Loucy (cell line): Measurements from ENCODE around the gene ZSWIM8.

ENCODE experiments used
- H2AFZ ChIP-seq: fragments of 200-600 bp; sonication (generic); 2 replicates; pipeline ENCODE4 v1.6.0; 2016; ENCODE audit warnings: antibody characterized with exemption, mild to moderate bottlenecking, low read length, moderate library complexity
- H3F3A ChIP-seq: fragments of 200-600 bp; 2 replicates; pipeline ENCODE4 v1.6.0; 2016; ENCODE audit warnings: antibody characterized with exemption, low read depth, mild to moderate bottlenecking
- H3K27me3 ChIP-seq: fragments of 200-600 bp; sonication (generic); 2 replicates; pipeline ENCODE4 v1.6.1; 2014; ENCODE audit warnings: low read length, mild to moderate bottlenecking; ENCODE audit not compliant: insufficient read depth, poor library complexity, severe bottlenecking
- H3K36me3 ChIP-seq: fragments of 200-600 bp; sonication (generic); 2 replicates; pipeline ENCODE4 v1.6.1; 2016; ENCODE audit warnings: low read length; ENCODE audit not compliant: insufficient read depth
- H3K4me1 ChIP-seq: fragments of 200-600 bp; sonication (generic); 2 replicates; pipeline ENCODE4 v1.5.1; 2014; ENCODE audit warnings: low read length, mild to moderate bottlenecking; ENCODE audit not compliant: insufficient read depth, poor library complexity, severe bottlenecking
- H3K4me2 ChIP-seq: fragments of 200-600 bp; sonication (generic); 2 replicates; pipeline ENCODE4 v1.6.0; 2014; ENCODE audit warnings: antibody characterized with exemption, low read length, low read depth, mild to moderate bottlenecking; ENCODE audit not compliant: poor library complexity, severe bottlenecking
- H3K4me3 ChIP-seq: fragments of 200-600 bp; sonication (generic); 2 replicates; pipeline ENCODE4 v1.5.1; 2014; ENCODE audit warnings: low read length, mild to moderate bottlenecking, mixed read lengths; ENCODE audit not compliant: poor library complexity, severe bottlenecking
- H3K79me2 ChIP-seq: fragments of 200-600 bp; sonication (generic); 2 replicates; pipeline ENCODE4 v1.6.1; 2014; ENCODE audit warnings: low read length; ENCODE audit not compliant: insufficient read depth
- H3K9ac ChIP-seq: fragments of 200-600 bp; sonication (generic); 2 replicates; pipeline ENCODE4 v1.6.0; 2014; ENCODE audit warnings: mild to moderate bottlenecking, low read depth, low read length, moderate library complexity; ENCODE audit not compliant: poor library complexity, severe bottlenecking
- H3K9me2 ChIP-seq: fragments of 200-600 bp; sonication (generic); replicated peaks from 2 replicates; pipeline ENCODE4 v1.6.1; 2016; ENCODE audit warnings: low read depth, low read length, mixed read lengths
- H3K9me3 ChIP-seq: fragments of 200-600 bp; sonication (generic); 2 replicates; pipeline ENCODE4 v1.6.1; 2014; ENCODE audit warnings: mild to moderate bottlenecking, antibody characterized with exemption, low read length, low read depth; ENCODE audit not compliant: insufficient read depth
- H4K20me1 ChIP-seq: fragments of 200-600 bp; sonication (generic); 2 replicates; pipeline ENCODE4 v1.6.0; 2014; ENCODE audit warnings: antibody characterized with exemption, low read length, mild to moderate bottlenecking; ENCODE audit not compliant: insufficient read depth, poor library complexity, severe bottlenecking
- CTCF ChIP-seq: fragments of 200-600 bp; sonication (generic); conservative IDR thresholded peaks from 2 replicates; pipeline ENCODE4 v1.5.1; 2014; ENCODE audit warnings: mild to moderate bottlenecking, antibody characterized with exemption, low read length
- EZH2phosphoT487 ChIP-seq: fragments of 200-600 bp; IDR thresholded peaks from 2 replicates; pipeline ENCODE4 v1.6.1; 2018; ENCODE audit warnings: antibody characterized with exemption, mild to moderate bottlenecking, moderate library complexity, borderline replicate concordance

Gene ZSWIM8

DNA sequence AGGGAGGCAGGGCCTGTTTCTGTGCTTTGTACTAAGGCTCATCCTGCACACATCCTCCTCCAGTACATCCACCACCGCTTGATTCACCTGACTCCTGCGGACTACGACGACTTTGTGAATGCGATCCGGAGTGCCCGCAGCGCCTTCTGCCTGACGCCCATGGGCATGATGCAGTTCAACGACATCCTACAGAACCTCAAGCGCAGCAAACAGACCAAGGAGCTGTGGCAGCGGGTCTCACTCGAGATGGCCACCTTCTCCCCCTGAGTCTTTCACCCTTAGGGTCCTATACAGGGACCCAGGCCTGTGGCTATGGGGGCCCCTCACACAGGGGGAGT, 15.8 kb downstream of the ZSWIM8 start:
- H3F3A ChIP-seq = no peaks in the 10 kb centered on the region
- no peak overlapping the region for H3K9ac ChIP-seq
- peaks cover 64% of the 10 kb centered on the region; the same call in 1 of the 2 replicates for H3K36me3 ChIP-seq
- H3K9me2 ChIP-seq = no peaks in the 10 kb centered on the region
- no peak overlapping the region for H3K4me3 ChIP-seq
- H2AFZ ChIP-seq = no peak overlapping the region
- H3K79me2 ChIP-seq = no peaks in the 10 kb centered on the region
- no peaks in the 10 kb centered on the region for H3K9me3 ChIP-seq
- TF ChIP-seq CTCF = no peak
- no peak for TF ChIP-seq EZH2phosphoT487
- H3K4me2 ChIP-seq = no peak overlapping the region
- H3K4me1 ChIP-seq = no peaks in the 10 kb centered on the region
- no peaks in the 10 kb centered on the region for H4K20me1 ChIP-seq
- H3K27me3 ChIP-seq = no peaks in the 10 kb centered on the region

DNA sequence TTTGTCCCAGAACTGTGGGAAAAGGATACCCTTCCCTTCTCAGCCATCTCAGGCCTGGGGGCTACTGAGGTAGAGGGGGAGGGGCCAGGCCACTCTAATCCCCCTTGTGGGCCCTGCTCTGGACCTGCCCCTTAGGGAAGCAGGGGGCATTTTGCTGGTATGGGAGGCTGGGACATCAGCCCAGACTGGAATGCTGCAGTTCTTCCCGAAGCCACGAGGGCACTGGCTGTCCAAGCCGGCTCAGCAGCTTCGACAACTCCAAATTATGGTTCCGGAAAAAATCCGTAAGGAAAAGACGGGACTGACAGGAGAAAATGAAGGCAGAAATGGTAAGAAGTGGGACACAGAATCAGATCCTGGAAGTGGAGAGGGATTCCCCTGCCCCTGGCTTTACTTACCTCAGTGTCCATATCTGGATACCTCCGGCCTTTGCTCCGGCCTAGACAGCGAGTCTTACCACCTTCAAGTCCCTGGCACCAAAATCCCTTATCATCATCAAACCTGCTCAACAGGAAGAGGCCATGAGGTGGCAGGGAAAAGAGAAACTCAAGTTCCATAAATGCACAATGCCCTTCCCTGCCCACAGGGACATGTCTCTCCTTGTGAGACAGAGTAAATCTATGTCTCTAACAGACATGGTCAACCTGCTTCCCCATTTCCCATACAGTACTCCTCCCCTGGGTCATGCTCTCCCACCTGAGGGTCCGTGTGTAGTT, 17.0 kb downstream of the ZSWIM8 start:
- no peak for TF ChIP-seq EZH2phosphoT487
- TF ChIP-seq CTCF = no peak
- Histone ChIP-seq H3K4me1 (peaks cover 7% of the 10 kb centered on the region), H3K9ac (no peak overlapping the region), H4K20me1 (no peaks in the 10 kb centered on the region), H3K36me3 (peaks cover 70% of the 10 kb centered on the region; the same call in 1 of the 2 replicates), H3K27me3 (no peaks in the 10 kb centered on the region), H3K9me2 (no peaks in the 10 kb centered on the region), H3K9me3 (no peaks in the 10 kb centered on the region), H2AFZ (no peak overlapping the region), H3K4me3 (no peak overlapping the region), H3K4me2 (no peak overlapping the region), H3K79me2 (peaks cover 4% of the 10 kb centered on the region; the same call in 1 of the 2 replicates), H3F3A (no peaks in the 10 kb centered on the region)

DNA sequence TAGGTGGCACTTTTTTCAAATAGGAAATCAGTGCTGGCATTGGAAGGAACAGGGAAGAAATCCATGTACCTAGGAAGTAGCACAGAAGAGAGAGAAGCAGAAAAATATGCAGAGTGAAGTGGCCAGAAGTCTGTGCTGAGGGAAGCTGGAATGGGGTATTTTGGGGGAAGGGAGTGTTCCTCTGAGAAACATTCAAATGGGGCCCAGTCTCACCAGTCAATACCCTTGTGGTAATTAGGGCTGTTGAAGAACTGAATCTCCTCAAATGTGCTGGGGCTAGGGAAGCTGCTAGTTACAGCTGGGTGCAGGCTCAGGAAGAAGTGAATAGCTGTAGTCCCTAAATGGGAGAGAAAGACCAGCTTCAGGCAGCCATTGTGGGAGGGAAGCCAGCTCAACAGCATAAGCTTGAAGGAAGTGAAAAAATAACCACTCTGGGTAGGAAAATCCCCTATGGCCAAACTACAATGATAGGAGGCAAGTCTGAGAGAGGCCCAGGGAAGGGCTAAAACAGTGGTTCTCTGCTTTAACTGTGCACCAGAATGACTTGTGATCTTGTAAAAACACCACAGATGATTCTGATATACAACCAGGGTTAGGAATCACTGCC, 18.4 kb downstream of the ZSWIM8 start:
- no peaks in the 10 kb centered on the region for H3F3A ChIP-seq

More for the DNA sequence above, 18.4 kb downstream of the ZSWIM8 start:
- H3K4me2 ChIP-seq = no peak overlapping the region
- no peak overlapping the region for H3K4me3 ChIP-seq
- no peaks in the 10 kb centered on the region for H3K9me2 ChIP-seq
- no peak overlapping the region for H2AFZ ChIP-seq
- H3K36me3 ChIP-seq = peaks cover 59% of the 10 kb centered on the region; the same call in 1 of the 2 replicates
- no peaks in the 10 kb centered on the region for H3K27me3 ChIP-seq
- H3K9me3 ChIP-seq = no peaks in the 10 kb centered on the region
- TF ChIP-seq CTCF (no peak), EZH2phosphoT487 (no peak)
- H3K9ac ChIP-seq = no peak overlapping the region
- H3K4me1 ChIP-seq = peaks cover 15% of the 10 kb centered on the region
- H4K20me1 ChIP-seq = no peaks in the 10 kb centered on the region
- H3K79me2 ChIP-seq = peaks cover 10% of the 10 kb centered on the region; the same call in 1 of the 2 replicates
